ENCODE results near the gene TTL.

The TTL gene

GRCh38 chr2:112584891-112585250 is 102.9 kb downstream of the TTL start:
- DNase-seq: no peak

- no peak for DNase-seq
These were observed 103.4 kb downstream of the TTL start for GRCh38 chr2:112585400-112585799.

DNA sequence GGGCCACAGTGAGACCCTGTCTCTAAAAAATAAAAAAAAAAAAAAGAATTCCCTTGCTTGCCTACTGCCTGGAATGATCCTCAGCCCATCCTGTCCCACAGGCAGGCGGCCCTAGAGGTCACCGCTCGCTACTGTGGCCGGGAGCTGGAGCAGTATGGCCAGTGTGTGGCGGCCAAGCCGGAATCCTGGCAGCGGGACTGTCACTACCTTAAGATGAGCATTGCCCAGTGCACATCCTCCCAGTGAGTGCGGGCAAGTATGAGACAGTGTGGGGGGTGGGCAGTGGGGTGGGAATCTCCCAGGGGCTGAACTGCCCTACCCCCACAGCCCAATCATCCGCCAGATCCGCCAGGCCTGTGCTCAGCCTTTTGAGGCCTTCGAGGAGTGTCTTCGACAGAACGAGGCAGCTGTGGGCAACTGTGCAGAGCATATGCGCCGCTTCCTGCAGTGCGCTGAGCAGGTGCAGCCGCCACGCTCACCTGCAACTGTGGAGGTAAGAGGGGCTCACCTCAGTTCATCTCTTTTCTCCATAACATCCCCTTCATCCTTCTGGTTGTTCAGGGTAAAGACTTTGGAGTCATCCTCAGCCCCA is 104.0 kb downstream of the TTL start:
- DNase-seq: no peak

- no peak for DNase-seq
These were observed 106.7 kb downstream of the TTL start for GRCh38 chr2:112588611-112589045.

Measured in fibroblast of skin of right quadriceps (primary cell).